ENCODE results near the gene SOX6.

The SOX6 gene

GRCh38 chr11:16028419-16028818, 327.9 kb downstream of the SOX6 start:
- no peak for DNase-seq

GRCh38 chr11:16027621-16028020, 328.7 kb downstream of the SOX6 start:
- DNase-seq, result no peak

GRCh38 chr11:16026849-16027248, 329.5 kb downstream of the SOX6 start:
- no peak for DNase-seq

GRCh38 chr11:16018931-16019330, 337.4 kb downstream of the SOX6 start:
- no peak for DNase-seq

- DNase-seq, result no peak
Observed at GRCh38 chr11:16016468-16016829, 339.9 kb downstream of the SOX6 start.

- DNase-seq, result no peak
Observed at GRCh38 chr11:16015741-16016467, 340.4 kb downstream of the SOX6 start.

GRCh38 chr11:16013649-16014275, 342.6 kb downstream of the SOX6 start:
- no peak for DNase-seq

GRCh38 chr11:16013242-16013641, 343.1 kb downstream of the SOX6 start:
- DNase-seq, result no peak

- no peak for DNase-seq
Observed at GRCh38 chr11:16012125-16012751, 344.1 kb downstream of the SOX6 start.

GRCh38 chr11:16011396-16011795, 344.9 kb downstream of the SOX6 start:
- DNase-seq, result no peak

- DNase-seq, result no peak
Observed at GRCh38 chr11:16009021-16009420, 347.3 kb downstream of the SOX6 start.

- DNase-seq, result no peak
Observed at GRCh38 chr11:16007514-16007913, 348.8 kb downstream of the SOX6 start.

- DNase-seq, result no peak
Observed at GRCh38 chr11:16002942-16003341, 353.4 kb downstream of the SOX6 start.

- DNase-seq, result peak; percentile 98
Observed at GRCh38 chr11:16001899-16002426, 354.4 kb downstream of the SOX6 start.

GRCh38 chr11:16001044-16001568, 355.2 kb downstream of the SOX6 start:
- DNase-seq, result no peak

- no peak for DNase-seq
Observed at GRCh38 chr11:16000065-16000464, 356.3 kb downstream of the SOX6 start.

GRCh38 chr11:15993345-15993744, 363.0 kb downstream of the SOX6 start:
- no peak for DNase-seq

GRCh38 chr11:15991215-15991614, 365.1 kb downstream of the SOX6 start:
- no peak for DNase-seq

- no peak for DNase-seq
Observed at GRCh38 chr11:15989685-15990084, 366.7 kb downstream of the SOX6 start.

- DNase-seq, result no peak
Observed at GRCh38 chr11:15988693-15989231, 367.6 kb downstream of the SOX6 start.

GRCh38 chr11:15988016-15988550, 368.3 kb downstream of the SOX6 start:
- no peak for DNase-seq

GRCh38 chr11:15987046-15987445, 369.3 kb downstream of the SOX6 start:
- DNase-seq, result no peak

GRCh38 chr11:15985860-15986139, 370.5 kb downstream of the SOX6 start:
- DNase-seq, result no peak

Measured in NCI-H1105 treated with DMSO at 0.1 percent for 48 hours (cell line).